OCI-LY3 (cell line): ENCODE data around the gene NAPEPLD.
"Not testable (repeated sequence)": the region's sequence is repeated elsewhere in the genome, so short reads cannot be mapped to it uniquely, and the experiment has no call there.

Experiments used
- H2AFZ ChIP-seq: fragments of 200-600, 300-600 bp; shearing (Covaris generic); 2 replicates; pipeline ENCODE4 v1.6.0; 2014; ENCODE audit warnings: antibody characterized with exemption, low read depth, low read length
- H3K27ac ChIP-seq: fragments of 200-600, 300-600 bp; sonication (generic); 2 replicates; pipeline ENCODE4 v1.5.1; 2014; ENCODE audit warnings: mild to moderate bottlenecking, low read length, moderate library complexity, mixed read lengths
- H3K27me3 ChIP-seq: fragments of 200-600, 300-600 bp; sonication (generic); 2 replicates; pipeline ENCODE4 v1.6.1; 2014; ENCODE audit warnings: low read depth, low read length, mixed read lengths
- H3K36me3 ChIP-seq: fragments of 200-600, 300-600 bp; sonication (generic); replicated peaks from 2 replicates; pipeline ENCODE3; 2014; ENCODE audit warnings: low read depth, low read length, mixed read lengths
- H3K4me1 ChIP-seq: fragments of 300-600, 200-600 bp; sonication (generic); 2 replicates; pipeline ENCODE4 v1.6.1; 2014; ENCODE audit warnings: low read length, mixed read lengths
- H3K4me2 ChIP-seq: fragments of 200-600, 300-600 bp; sonication (generic); 2 replicates; pipeline ENCODE4 v1.6.1; 2014; ENCODE audit warnings: low read length, mixed read lengths
- H3K4me3 ChIP-seq: fragments of 300-600, 200-600 bp; sonication (generic); 2 replicates; pipeline ENCODE4 v1.5.1; 2014; ENCODE audit warnings: antibody characterized with exemption, mild to moderate bottlenecking, low read length, moderate library complexity
- H3K79me2 ChIP-seq: fragments of 300-600, 200-600 bp; shearing (Covaris generic); 2 replicates; pipeline ENCODE4 v1.6.1; 2014; ENCODE audit warnings: mild to moderate bottlenecking, low read length, mixed read lengths
- H3K9ac ChIP-seq: fragments of 300-600, 200-600 bp; shearing (Covaris generic); 2 replicates; pipeline ENCODE4 v1.6.0; 2014; ENCODE audit warnings: mild to moderate bottlenecking, low read length, moderate library complexity
- H3K9me3 ChIP-seq: fragments of 200-600, 300-600 bp; shearing (Covaris generic); 2 replicates; pipeline ENCODE4 v1.6.1; 2014; ENCODE audit warnings: low read length, mixed read lengths; ENCODE audit not compliant: insufficient read depth
- H4K20me1 ChIP-seq: fragments of 200-600, 300-600 bp; sonication (generic); 2 replicates; pipeline ENCODE4 v1.6.1; 2016; ENCODE audit warnings: low read length, mixed read lengths; ENCODE audit not compliant: insufficient read depth
- EZH2phosphoT487 ChIP-seq: fragments of 200-600 bp; shearing (Covaris generic); IDR thresholded peaks from 2 replicates; pipeline ENCODE4 v1.6.1; 2018; ENCODE audit warnings: antibody characterized with exemption, mixed run types, low read depth
- TF ChIP-seq, protein P1 (sequence below): fragments of 200-600, 300-600 bp; sonication (generic); IDR thresholded peaks from 2 replicates; pipeline ENCODE4 v1.5.1; 2014; ENCODE audit warnings: antibody characterized with exemption, low read length, low read depth

Gene NAPEPLD

DNA sequence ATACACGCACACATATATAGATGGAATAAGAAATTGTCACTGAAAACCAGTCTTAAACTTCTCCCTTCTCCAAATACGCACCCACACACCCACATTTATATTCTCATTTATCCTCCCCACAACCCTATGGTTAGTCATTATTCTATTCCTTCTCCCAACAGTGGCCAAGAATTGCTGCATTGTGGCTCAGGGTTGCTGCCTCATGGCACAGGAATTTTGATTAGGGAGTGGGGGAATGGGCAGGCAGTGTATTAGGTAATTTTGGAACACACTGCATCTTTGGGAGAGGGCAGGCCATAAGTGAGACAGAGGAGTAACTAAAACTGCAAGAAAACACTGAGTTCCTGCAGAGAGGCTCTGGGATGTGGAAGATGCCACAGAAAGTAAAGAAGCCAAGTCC is 35.7 kb downstream of the NAPEPLD start:
- no peaks in the 10 kb centered on the region for H4K20me1 ChIP-seq
- H3K27ac ChIP-seq: no peak overlapping the region

DNA sequence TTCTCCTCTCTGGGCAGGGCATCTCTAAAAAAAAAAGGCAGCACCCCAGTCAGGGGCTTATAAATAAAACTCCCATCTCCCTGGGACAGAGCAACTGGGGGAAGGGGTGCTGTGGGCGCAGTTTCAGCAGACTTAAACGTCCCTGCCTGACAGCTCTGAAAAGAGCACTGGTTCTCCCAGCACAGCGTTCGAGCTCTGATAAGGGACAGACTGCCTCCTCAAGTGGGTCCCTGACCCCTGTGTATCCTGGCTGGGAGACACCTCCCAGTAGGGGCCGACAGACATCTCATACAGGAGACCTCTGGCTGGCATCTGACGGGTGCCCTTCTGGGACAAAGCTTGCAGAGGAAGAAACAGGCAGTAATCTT is 42.2 kb downstream of the NAPEPLD start:
- H3K4me1 ChIP-seq, H3K9ac ChIP-seq, H3K27me3 ChIP-seq, H3K4me2 ChIP-seq, H3K4me3 ChIP-seq, H4K20me1 ChIP-seq, H3K9me3 ChIP-seq, H3K27ac ChIP-seq, H3K79me2 ChIP-seq, H2AFZ ChIP-seq: not testable (repeated sequence)
- H3K36me3 ChIP-seq: peaks cover 12% of the 10 kb centered on the region

More for the DNA sequence above, 35.7 kb downstream of the NAPEPLD start:
- H3K27me3 ChIP-seq: no peaks in the 10 kb centered on the region
- H3K4me1 ChIP-seq: no peaks in the 10 kb centered on the region
- H2AFZ ChIP-seq: no peak overlapping the region
- no peak overlapping the region for H3K4me3 ChIP-seq
- H3K36me3 ChIP-seq: peaks cover 15% of the 10 kb centered on the region
- H3K79me2 ChIP-seq: no peaks in the 10 kb centered on the region
- TF ChIP-seq, protein P1, sequence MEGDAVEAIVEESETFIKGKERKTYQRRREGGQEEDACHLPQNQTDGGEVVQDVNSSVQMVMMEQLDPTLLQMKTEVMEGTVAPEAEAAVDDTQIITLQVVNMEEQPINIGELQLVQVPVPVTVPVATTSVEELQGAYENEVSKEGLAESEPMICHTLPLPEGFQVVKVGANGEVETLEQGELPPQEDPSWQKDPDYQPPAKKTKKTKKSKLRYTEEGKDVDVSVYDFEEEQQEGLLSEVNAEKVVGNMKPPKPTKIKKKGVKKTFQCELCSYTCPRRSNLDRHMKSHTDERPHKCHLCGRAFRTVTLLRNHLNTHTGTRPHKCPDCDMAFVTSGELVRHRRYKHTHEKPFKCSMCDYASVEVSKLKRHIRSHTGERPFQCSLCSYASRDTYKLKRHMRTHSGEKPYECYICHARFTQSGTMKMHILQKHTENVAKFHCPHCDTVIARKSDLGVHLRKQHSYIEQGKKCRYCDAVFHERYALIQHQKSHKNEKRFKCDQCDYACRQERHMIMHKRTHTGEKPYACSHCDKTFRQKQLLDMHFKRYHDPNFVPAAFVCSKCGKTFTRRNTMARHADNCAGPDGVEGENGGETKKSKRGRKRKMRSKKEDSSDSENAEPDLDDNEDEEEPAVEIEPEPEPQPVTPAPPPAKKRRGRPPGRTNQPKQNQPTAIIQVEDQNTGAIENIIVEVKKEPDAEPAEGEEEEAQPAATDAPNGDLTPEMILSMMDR: no peak
- TF ChIP-seq EZH2phosphoT487: no peak
- no peak overlapping the region for H3K4me2 ChIP-seq
- no peak overlapping the region for H3K9ac ChIP-seq
- H3K9me3 ChIP-seq: no peaks in the 10 kb centered on the region

GRCh38 chr7:103106005-103106702 is 42.7 kb downstream of the NAPEPLD start:
- H3K27me3 ChIP-seq: no peaks in the 10 kb centered on the region
- no peaks in the 10 kb centered on the region for H3K79me2 ChIP-seq
- H4K20me1 ChIP-seq: no peaks in the 10 kb centered on the region
- TF ChIP-seq EZH2phosphoT487: no peak
- TF ChIP-seq, protein P1: no peak
- H3K9ac ChIP-seq: no peak overlapping the region
- H3K9me3 ChIP-seq: no peaks in the 10 kb centered on the region
- H3K4me3 ChIP-seq: no peak overlapping the region
- H3K4me2 ChIP-seq: no peak overlapping the region
- no peak overlapping the region for H2AFZ ChIP-seq
- H3K4me1 ChIP-seq: no peaks in the 10 kb centered on the region
- no peak overlapping the region for H3K27ac ChIP-seq
- H3K36me3 ChIP-seq: peaks cover 15% of the 10 kb centered on the region

DNA sequence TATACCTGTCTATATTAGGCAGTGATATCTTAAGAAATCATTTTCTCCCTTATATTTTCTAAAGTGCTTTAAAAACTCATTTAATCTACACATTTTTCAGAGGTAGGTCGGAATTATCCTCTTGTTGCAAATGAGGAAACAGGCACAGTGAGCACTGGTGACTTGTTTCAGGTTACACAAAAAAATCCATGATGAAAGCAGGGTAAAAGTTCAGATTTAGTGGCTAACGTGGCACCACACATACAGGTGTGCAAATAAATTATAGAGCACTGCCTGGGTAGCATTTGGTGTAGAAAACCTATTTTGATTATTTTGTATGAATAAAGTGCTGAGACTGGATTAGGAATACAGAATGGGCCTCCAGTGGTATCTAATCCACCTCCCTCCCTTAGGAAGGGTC is 47.4 kb downstream of the NAPEPLD start:
- H3K27ac ChIP-seq: no peak overlapping the region
- no peaks in the 10 kb centered on the region for H3K27me3 ChIP-seq
- H3K36me3 ChIP-seq: peaks cover 41% of the 10 kb centered on the region
- no peak overlapping the region for H3K9ac ChIP-seq
- H4K20me1 ChIP-seq: no peaks in the 10 kb centered on the region
- no peaks in the 10 kb centered on the region for H3K9me3 ChIP-seq
- no peak overlapping the region for H3K4me3 ChIP-seq
- no peak overlapping the region for H2AFZ ChIP-seq
- H3K4me1 ChIP-seq: no peaks in the 10 kb centered on the region
- H3K4me2 ChIP-seq: no peak overlapping the region
- no peaks in the 10 kb centered on the region for H3K79me2 ChIP-seq
- no peak for TF ChIP-seq EZH2phosphoT487
- TF ChIP-seq, protein P1: no peak
